ENCODE results near the gene ADCYAP1R1.

- TF ChIP-seq POLR2AphosphoS5 (IDR thresholded peaks at IDR 0.05; ENCODE audit: low read depth, low read length), result no peak
- TF ChIP-seq POLR2A (IDR thresholded peaks at IDR 0.05; ENCODE audit: low read depth, low read length), result no peak
- TF ChIP-seq TAF1 (IDR thresholded peaks at IDR 0.05; ENCODE audit: borderline replicate concordance, low read depth, low read length), result no peak
Measured at GRCh38 chr7:31160941-31161340, 108.8 kb downstream of the ADCYAP1R1 start.
